ENCODE measurements around the gene PXDC1. TPM values are rescaled to one million over a fixed set of nuclear protein-coding genes. Genes with fewer than 3 reads are reported as not detected.
"Not testable (repeated sequence)": the region's sequence is repeated elsewhere in the genome, so short reads cannot be mapped to it uniquely, and the experiment has no call there.

The PXDC1 gene
- polyA plus RNA-seq, 6 donors from 2014 or later = 0.44 to 3.1 (median 0.97) TPM; not detected in 1

DNA sequence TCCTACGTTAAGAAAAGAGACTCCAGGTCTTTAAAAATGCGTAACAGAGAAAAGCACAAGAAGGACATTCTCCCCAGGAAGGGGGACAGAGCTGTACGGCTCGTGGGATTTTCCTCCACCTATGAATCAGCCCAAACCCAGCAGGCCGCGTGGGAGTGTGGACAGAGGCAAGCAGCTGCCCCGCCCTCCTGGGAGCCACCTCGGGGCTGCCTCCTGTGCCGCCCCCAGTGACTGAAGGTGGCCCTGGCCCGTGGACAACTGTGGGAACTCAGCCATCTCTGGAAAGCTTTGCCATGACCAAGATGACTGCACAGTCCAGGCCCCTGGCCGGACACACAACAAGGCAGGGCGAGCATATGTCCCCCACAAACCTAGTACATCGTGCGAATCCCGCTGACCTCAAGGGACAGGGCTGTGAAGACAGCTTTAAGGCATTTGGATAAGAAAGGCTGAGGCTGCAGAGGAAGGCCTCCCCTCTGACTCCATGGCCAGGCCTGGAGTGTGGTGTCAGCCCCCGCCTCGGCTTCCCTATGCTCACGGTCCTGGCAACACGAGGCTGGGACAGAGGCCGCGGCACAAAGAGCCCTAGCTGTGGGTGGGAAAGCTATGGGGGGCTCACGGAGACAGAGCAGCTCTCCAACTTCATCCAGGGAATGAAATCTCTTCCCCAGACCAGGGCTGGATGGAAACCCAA lies 26.9 kb downstream of the PXDC1 start:
- Mint-ChIP-seq H3K9me3 (peaks cover 0 to 2% (median 0%) of the 10 kb centered on the region in 7 donors), H3K27ac (no peak overlapping the region), H3K27me3 (no peaks in the 10 kb centered on the region), H3K4me3 (no peak overlapping the region), H3K36me3 (no peaks in the 10 kb centered on the region), H3K4me1 (no peaks in the 10 kb centered on the region)
- no peak for DNase-seq
- no peak for ATAC-seq (ENCODE audit: low read depth in 2 of 2)

DNA sequence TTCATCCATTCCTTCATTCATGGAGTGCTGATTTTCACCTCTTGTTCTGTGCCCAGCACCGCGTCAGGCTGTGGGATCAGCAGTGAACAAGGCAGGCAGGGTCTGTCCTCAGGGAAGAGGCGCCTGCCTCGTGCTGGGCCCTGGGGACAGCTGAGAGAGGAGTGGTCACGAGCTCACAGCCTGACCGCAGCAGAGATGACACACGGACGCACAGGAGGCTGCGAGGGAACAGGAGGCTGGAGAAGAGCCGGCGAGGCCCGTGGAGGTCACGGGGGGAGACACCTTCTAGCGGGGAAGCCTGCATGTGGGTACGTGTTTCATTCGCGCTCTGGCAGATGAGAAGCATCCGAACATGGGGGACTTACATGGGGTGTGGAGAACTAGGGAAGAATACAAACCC lies 27.5 kb downstream of the PXDC1 start:
- no peaks in the 10 kb centered on the region for H3K36me3 Mint-ChIP-seq
- peaks cover 0 to 2% (median 0%) of the 10 kb centered on the region in 7 donors for H3K9me3 Mint-ChIP-seq
- no peaks in the 10 kb centered on the region for H3K4me1 Mint-ChIP-seq
- ATAC-seq (ENCODE audit: low read depth in 2 of 2) (no peak), DNase-seq (no peak)
- H3K4me3 Mint-ChIP-seq = no peak overlapping the region
- peak overlapping the region in 1 of 6 donors; percentile 54 for H3K27ac Mint-ChIP-seq
- no peaks in the 10 kb centered on the region for H3K27me3 Mint-ChIP-seq

DNA sequence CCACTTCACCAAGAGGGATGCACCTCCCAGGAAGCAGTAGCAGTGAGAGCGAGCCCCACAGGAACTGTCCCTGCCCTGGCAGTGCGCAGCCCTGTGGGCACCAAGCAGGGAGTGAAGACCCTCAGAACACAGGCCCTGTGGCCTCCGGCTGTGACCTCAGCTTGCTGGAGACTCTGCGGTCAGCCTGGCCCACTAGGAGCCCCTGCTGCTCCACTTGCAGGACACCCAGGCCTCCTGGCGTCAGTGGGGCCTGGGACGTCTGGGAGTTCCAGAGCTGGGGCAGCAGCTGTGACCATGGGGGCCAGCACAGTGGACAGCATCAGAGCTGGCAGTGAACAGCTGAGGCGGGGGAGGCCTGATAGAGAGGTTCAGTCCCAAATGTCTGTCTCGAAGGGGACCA lies 28.3 kb downstream of the PXDC1 start:
- Mint-ChIP-seq H3K4me3 (no peak overlapping the region), H3K27ac (no peak overlapping the region), H3K36me3 (no peaks in the 10 kb centered on the region), H3K27me3 (no peaks in the 10 kb centered on the region), H3K4me1 (no peaks in the 10 kb centered on the region), H3K9me3 (peaks cover 0 to 2% (median 0%) of the 10 kb centered on the region in 7 donors)
- ATAC-seq (ENCODE audit: low read depth in 2 of 2) = no peak
- no peak for DNase-seq

DNA sequence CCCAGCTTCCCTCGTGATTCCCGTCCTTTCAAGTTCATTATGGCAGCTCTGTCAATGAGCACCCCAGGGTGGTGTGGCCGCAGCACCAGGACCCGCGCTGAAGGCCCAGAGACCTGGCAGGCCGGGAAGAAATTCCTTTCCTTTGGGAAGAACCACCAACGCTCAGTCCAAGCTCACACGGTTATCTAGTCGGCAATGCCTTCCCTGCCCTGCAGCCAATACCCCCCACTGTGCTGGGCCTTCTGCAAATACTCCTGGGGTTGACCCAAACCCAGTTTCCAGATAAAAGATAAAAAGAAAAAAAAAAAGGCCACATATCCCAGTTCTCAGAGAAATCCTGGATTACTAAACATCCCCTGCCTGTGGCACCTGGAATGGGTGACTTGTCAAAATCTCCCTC lies 28.7 kb downstream of the PXDC1 start:
- ATAC-seq (ENCODE audit: low read depth in 2 of 2) = no peak
- no peaks in the 10 kb centered on the region for H3K4me1 Mint-ChIP-seq
- H3K4me3 Mint-ChIP-seq = no peak overlapping the region
- H3K36me3 Mint-ChIP-seq = no peaks in the 10 kb centered on the region
- no peak for DNase-seq
- no peaks in the 10 kb centered on the region for H3K27me3 Mint-ChIP-seq
- no peak overlapping the region for H3K27ac Mint-ChIP-seq
- peaks cover 0 to 2% (median 0%) of the 10 kb centered on the region in 7 donors for H3K9me3 Mint-ChIP-seq

DNA sequence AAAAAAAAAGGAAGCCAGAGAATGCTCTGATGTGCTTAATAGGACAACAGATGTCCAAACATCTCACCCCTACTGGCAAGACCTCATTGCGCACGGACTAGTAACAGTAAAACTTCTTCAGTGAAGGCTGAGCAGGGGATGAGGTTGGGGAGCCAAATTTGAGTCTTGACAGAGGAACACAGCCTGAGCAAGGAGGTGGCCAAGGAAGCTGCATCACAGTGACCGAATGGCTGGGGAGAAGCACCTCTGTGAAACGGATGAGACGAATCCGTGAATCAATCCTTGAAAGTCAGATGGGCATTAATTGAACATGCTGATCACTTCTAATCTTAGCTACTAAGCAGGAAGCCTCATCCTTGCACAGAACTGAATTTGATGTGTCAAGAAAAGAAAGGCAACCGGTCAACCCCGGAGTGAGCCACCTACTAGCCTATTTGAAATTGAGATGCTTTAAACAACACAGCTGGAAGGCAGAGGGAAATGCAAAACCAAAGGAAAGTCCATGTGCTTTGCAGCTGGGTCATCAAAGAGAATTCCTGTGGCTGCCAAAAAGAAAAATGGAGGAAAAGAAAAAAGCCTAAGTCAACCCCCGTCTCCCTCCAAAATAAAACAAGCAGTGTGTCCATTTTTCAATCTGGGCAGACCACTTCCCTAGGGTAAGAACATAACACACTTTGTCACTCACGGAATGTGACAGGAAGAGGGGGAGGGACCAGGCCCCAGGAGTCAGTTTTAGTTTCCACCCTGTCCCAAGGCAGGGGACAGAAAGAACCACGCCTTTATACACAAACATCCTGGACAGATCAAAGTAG lies 29.5 kb downstream of the PXDC1 start:
- DNase-seq (no peak), ATAC-seq (ENCODE audit: low read depth in 2 of 2) (no peak)
- Mint-ChIP-seq H3K36me3 (no peaks in the 10 kb centered on the region), H3K27ac (no peak overlapping the region), H3K4me3 (no peak overlapping the region), H3K4me1 (no peaks in the 10 kb centered on the region), H3K9me3 (peaks cover 0 to 2% (median 0%) of the 10 kb centered on the region in 7 donors), H3K27me3 (no peaks in the 10 kb centered on the region)

DNA sequence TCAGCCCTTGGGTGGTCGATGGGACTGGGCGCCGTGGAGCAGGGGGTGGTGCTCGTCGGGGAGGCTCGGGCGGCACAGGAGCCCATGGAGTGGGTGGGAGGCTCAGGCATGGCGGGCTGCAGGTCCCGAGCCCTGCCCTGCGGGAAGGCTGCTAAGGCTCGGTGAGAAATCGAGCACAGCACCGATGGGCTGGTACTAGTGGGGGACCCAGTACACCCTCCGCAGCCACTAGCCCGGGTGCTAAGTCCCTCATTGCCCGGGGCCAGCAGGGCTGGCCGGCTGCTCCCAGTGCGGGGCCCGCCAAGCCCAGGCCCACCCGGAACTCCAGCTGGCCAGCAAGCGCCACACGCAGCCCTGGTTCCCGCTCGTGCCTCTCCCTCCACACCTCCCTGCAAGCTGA lies 30.7 kb downstream of the PXDC1 start:
- not testable (repeated sequence) for H3K4me1 Mint-ChIP-seq; H3K36me3 Mint-ChIP-seq; DNase-seq; ATAC-seq (ENCODE audit: low read depth in 2 of 2); H3K4me3 Mint-ChIP-seq; H3K27ac Mint-ChIP-seq; H3K27me3 Mint-ChIP-seq; H3K9me3 Mint-ChIP-seq

DNA sequence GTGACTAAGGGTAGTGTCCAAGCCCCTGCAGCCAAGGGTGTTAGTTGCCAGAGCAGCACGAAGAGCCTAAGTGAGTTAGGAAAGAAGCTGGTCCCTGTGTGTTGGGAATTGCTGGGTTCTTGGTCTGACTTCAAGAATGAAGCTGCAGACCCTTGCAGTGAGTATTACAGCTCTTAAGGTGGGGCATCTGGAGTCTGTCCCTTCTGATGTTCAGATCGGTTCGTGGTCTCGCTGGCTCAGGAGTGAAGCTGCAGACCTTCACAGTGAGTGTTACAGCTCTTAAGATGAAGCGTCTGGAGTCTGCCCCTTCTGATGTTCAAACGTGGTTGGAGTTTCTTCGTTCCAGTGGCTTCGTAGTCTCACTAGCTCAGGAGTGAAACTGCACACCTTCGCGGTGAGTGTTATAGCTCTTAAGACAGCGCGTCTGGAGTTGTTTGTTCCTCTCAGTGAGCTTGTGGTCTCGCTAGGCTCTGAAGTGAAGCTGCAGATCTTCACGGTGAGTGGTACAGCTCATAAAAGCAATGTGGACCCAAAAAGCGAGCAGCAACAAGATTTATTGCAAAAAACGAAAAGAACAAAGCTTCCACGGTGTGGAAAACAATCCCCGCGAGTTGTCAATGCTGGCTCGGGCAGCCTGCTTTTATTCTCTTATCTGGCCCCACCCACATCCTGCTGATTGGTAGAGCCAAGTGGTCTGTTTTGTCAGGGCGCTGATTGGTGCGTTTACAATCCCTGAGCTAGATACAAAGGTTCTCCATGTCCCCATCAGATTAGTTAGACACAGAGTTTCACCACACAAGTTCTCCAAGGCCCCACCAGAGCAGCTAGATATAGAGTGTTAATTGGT lies 31.8 kb downstream of the PXDC1 start:
- Mint-ChIP-seq H3K27me3 (peaks cover 0 to 3% (median 0%) of the 10 kb centered on the region in 3 donors), H3K9me3 (peaks cover 0 to 2% (median 0%) of the 10 kb centered on the region in 7 donors), H3K27ac (no peak overlapping the region), H3K36me3 (no peaks in the 10 kb centered on the region), H3K4me1 (no peaks in the 10 kb centered on the region), H3K4me3 (no peak overlapping the region)
- ATAC-seq (ENCODE audit: low read depth in 2 of 2) (no peak), DNase-seq (no peak)

DNA sequence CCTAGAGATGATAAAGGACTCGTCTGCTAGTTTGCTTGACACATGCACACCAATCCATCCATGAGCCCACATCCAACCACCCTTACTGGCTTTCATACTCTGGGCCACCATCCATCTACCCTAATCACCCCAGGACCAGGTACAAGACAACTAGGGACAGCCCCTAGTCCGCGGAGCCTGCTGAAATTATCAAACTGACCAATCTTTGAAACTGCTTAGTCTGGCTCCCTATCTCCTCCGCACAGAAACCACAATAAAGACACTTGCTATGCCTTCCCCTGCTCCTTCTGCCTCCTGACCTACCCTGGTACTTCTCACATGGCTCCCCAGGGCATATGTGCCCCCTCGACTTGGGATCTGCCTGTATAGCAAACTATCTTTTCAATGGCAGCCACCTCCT lies 33.1 kb downstream of the PXDC1 start:
- peaks cover 0 to 2% (median 0%) of the 10 kb centered on the region in 7 donors for H3K9me3 Mint-ChIP-seq
- ATAC-seq (ENCODE audit: low read depth in 2 of 2) (no peak), DNase-seq (no peak)
- H3K36me3 Mint-ChIP-seq = no peaks in the 10 kb centered on the region
- no peak overlapping the region for H3K27ac Mint-ChIP-seq
- H3K4me3 Mint-ChIP-seq = no peak overlapping the region
- H3K27me3 Mint-ChIP-seq = peaks cover 0 to 3% (median 0%) of the 10 kb centered on the region in 3 donors
- no peaks in the 10 kb centered on the region for H3K4me1 Mint-ChIP-seq

DNA sequence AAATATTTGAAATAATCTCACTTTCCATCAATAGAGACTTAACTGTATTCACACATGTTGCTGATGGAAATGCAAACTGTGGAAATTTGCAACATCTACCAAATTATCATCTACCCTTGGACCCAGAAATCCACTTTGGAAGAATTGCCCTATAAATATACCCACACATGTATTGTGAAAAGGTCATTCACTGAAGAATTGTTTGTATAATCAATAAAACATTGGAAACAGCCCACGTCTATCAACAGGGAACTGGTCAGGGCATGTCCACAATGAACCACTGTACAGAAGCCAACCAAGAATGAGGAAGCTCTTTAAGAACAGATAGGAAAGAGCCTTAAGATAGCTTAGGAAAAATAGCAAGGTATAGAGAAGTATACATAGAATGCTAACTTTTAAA lies 36.2 kb downstream of the PXDC1 start:
- Mint-ChIP-seq H3K36me3 (no peaks in the 10 kb centered on the region), H3K9me3 (peaks cover 0 to 2% (median 0%) of the 10 kb centered on the region in 7 donors), H3K27me3 (peaks cover 0 to 3% (median 0%) of the 10 kb centered on the region in 3 donors), H3K4me1 (no peaks in the 10 kb centered on the region), H3K27ac (peak overlapping the region in 1 of 6 donors; percentile 1), H3K4me3 (no peak overlapping the region)
- ATAC-seq (ENCODE audit: low read depth in 2 of 2) (no peak), DNase-seq (no peak)

DNA sequence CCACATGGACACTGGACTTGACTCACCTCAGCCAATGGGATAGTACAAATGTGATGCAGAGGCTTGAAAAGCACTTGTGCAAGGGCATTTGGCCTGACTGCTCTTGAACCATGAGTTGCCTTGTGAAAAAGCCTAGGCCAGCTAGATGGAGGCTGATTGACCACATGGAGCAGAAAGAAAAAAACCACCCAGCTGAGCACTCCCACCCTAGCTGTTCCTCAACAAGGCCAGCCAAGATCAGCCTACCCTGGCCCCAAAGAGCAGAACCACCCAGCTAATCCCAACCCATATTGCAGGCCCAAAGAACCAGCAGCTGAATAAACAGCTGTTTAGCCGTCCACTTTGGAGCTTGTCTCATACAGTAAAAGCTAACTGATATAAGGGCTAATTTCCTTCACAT lies 36.7 kb downstream of the PXDC1 start:
- Mint-ChIP-seq H3K4me1 (no peaks in the 10 kb centered on the region), H3K4me3 (no peak overlapping the region), H3K27me3 (peaks cover 0 to 3% (median 0%) of the 10 kb centered on the region in 3 donors), H3K36me3 (no peaks in the 10 kb centered on the region), H3K27ac (no peak overlapping the region), H3K9me3 (no peaks in the 10 kb centered on the region)
- ATAC-seq (ENCODE audit: low read depth in 2 of 2) (no peak), DNase-seq (no peak)

DNA sequence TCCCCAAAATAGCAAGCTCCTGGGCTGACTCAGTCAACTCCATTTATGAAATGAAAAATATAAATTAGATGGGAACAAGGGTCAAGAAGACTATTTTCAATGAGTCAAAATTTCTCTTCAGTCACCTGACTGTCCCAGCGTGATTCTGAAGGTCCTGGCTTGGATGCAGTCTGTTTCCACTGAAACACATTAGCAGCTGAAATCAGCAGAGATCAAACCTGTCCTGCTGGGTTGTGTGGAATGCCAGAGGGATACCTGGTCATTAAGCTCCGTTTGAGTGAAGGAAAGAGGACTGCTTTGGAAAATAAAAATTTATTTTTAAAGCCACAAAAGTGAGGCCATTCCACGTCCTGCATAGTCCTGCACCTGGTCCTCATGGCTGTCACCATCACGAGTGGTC lies 37.4 kb downstream of the PXDC1 start:
- Mint-ChIP-seq H3K9me3 (no peaks in the 10 kb centered on the region), H3K27me3 (peaks cover 0 to 3% (median 0%) of the 10 kb centered on the region in 3 donors), H3K4me1 (no peaks in the 10 kb centered on the region), H3K27ac (no peak overlapping the region), H3K4me3 (no peak overlapping the region), H3K36me3 (no peaks in the 10 kb centered on the region)
- no peak for ATAC-seq (ENCODE audit: low read depth in 2 of 2)
- no peak for DNase-seq

DNA sequence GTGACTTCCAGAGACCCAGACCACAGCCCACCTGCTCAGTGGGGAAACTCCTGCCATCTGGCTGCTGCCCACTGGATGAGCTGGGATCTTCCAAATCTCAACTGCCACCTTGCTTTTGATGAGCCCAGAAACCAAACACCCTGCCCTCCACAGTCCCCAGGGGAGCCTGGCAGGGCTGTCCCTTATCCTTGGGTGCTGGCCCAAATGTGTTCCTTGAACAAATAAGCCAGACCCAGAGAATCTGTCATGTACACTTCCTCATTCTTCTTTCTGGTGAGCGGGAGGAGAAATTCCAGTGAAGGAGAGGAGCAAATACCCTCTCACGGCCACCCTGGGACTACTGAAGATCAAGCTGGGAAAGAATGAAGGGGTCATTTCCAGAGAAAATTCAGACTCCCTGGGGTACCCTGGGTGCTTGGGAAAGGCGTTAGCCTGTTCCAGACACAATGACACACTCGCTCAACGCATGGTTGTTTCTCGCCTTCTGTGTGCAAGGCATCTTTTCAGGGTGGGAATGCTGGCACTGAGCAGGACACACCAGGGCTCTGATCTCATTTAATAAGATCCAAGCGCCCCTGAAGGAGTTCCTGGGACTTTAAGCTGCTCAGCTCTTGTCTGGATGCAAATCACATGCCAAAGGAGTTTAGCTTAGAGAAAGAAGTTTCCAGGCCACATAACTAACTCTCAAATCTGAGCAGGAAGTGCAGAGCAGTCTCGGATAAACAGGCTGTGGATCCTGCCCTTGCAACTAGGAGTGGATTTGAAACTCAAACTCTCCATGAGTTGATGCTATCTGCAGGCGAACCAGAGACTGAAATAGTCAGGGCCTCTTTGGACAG lies 38.5 kb downstream of the PXDC1 start:
- no peaks in the 10 kb centered on the region for H3K36me3 Mint-ChIP-seq
- no peak overlapping the region for H3K4me3 Mint-ChIP-seq
- peaks cover under 1 to 3% (median 3%) of the 10 kb centered on the region in 3 donors for H3K27me3 Mint-ChIP-seq
- no peak overlapping the region for H3K27ac Mint-ChIP-seq
- no peak for ATAC-seq (ENCODE audit: low read depth in 2 of 2)
- no peaks in the 10 kb centered on the region for H3K9me3 Mint-ChIP-seq
- no peaks in the 10 kb centered on the region for H3K4me1 Mint-ChIP-seq
- DNase-seq = no peak

DNA sequence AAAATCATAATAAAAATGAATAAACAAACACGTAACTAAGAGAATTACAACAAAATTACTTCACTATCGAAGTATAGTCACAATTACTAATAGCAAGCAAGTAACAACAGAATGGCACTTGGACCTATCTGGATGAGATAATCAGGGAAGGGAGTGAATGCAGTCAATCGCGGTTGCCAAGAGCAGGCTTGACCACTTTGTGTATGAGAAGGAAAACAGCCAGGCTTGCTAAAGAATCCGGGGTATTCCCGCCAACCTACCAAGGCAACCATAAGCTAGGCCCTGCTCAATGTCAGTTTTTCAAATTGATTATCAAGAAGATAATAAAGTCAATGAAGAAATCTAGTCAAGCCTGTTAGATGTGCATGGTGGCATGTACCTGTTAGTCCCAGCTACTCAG lies 39.7 kb downstream of the PXDC1 start:
- ATAC-seq (ENCODE audit: low read depth in 2 of 2) (no peak), DNase-seq (no peak)
- Mint-ChIP-seq H3K27me3 (peaks cover 2 to 12% (median 6%) of the 10 kb centered on the region in 3 donors), H3K9me3 (peaks cover 0 to under 1% (median 0%) of the 10 kb centered on the region in 7 donors), H3K4me1 (peaks cover 0 to 2% (median 0%) of the 10 kb centered on the region in 3 donors), H3K36me3 (no peaks in the 10 kb centered on the region), H3K27ac (no peak overlapping the region), H3K4me3 (no peak overlapping the region)
